Upper lobe of left lung (tissue), 6 donors: Measurements from ENCODE around the gene MEX3B. TPM values are rescaled to one million over a fixed set of nuclear protein-coding genes. Genes with fewer than 3 reads are reported as not detected.

Experiments used
- ATAC-seq, 2 donors: fragments of 200-7000 bp; cut with Tn5 transposase; one replicate each; pipeline ENCODE4 v1.9.1; 2022; ENCODE audit warnings: mild to moderate bottlenecking in 2 of 2, moderate library complexity in 2 of 2; ENCODE audit not compliant: low FRiP score in 2 of 2
- DNase-seq, 2 donors: peaks; one replicate each; pipeline ENCODE4 v3.0.0-alpha.2; 2019 to 2020
- H3K27ac ChIP-seq, 4 donors: fragments of 200-600 bp; sonication (generic); one replicate each; pipeline ENCODE4 v1.5.1; 2016 to 2019
- H3K27me3 ChIP-seq, 4 donors: fragments of 200-600 bp; sonication (generic); one replicate each; pipeline ENCODE4 v1.5.1; 2017 to 2019
- H3K36me3 ChIP-seq, 4 donors: fragments of 200-600 bp; sonication (generic); one replicate each; pipeline ENCODE4 v1.5.1; 2016 to 2019
- H3K4me1 ChIP-seq, 4 donors: fragments of 200-600 bp; sonication (generic); one replicate each; pipeline ENCODE4 v1.5.1; 2018 to 2019
- H3K4me3 ChIP-seq, 4 donors: fragments of 200-600 bp; sonication (generic); one replicate each; pipeline ENCODE4 v1.5.1; 2017 to 2019; ENCODE audit warnings: mild to moderate bottlenecking in 2 of 4, moderate library complexity in 1 of 4
- H3K9me3 ChIP-seq, 4 donors: fragments of 200-600 bp; sonication (generic); one replicate each; pipeline ENCODE4 v1.5.1; 2018 to 2019
- CTCF ChIP-seq, 6 experiments: fragments of 450-650 bp in 4 of 6; fragments of 200-600 bp in 2 of 6; sonication (generic) in 2 of 6; IDR thresholded peaks; one replicate each; pipeline ENCODE4 v1.5.1; 2016 to 2019; ENCODE audit warnings: antibody characterized with exemption in 6 of 6
- EP300 ChIP-seq, 4 donors: sonication (generic); formaldehyde crosslinking; IDR thresholded peaks; one replicate each; pipeline ENCODE4 v1.5.1; 2017; ENCODE audit warnings: antibody characterized with exemption in 4 of 4, control low read depth in 2 of 4
- POLR2A ChIP-seq, 4 donors: fragments of 450-650 bp; IDR thresholded peaks; one replicate each; pipeline ENCODE4 v1.5.1; 2016 to 2017; ENCODE audit warnings: antibody characterized with exemption in 4 of 4, mild to moderate bottlenecking in 2 of 4
- POLR2AphosphoS5 ChIP-seq, 2 donors: sonication (generic); formaldehyde crosslinking; IDR thresholded peaks; one replicate each; pipeline ENCODE4 v1.5.1; 2017; ENCODE audit warnings: antibody characterized with exemption in 2 of 2
- WGBS, 2 donors: methylation state at CpG; one replicate each; pipeline ENCODE4 v1.1.5; 2017 to 2018; 5-methylcytosine and 5-hydroxymethylcytosine counted together
- total RNA-seq, 6 donors: library from RNA; depleted of rRNA in 4 of 6; stranded (reverse); fragments of >200 nt in 4 of 6; gene quantifications; one replicate each; pipeline versions ENCODE4 v1.1.0 to v1.2.1, GENCODE V29; 2016 to 2021
- donor health status: DM: no; HTN: no; CAD: no; lungs with moderate emphysema.
- donor health status: DM: no; HTN: yes; CAD: no; lungs with severe emphysema.

The MEX3B gene
- total RNA-seq, 6 donors from 2014 or later: 0.76 to 4.2 (median 2.0) TPM

- Histone ChIP-seq H3K27ac (no peak overlapping the region), H3K4me3 (peak overlapping the region in 3 of 4 donors; percentile 62 to 87 (median 80))
- peak in 1 of 2 donors; percentile 72 for DNase-seq
Measured at GRCh38 chr15:82043796-82044372, 1.9 kb downstream of the MEX3B start.

GRCh38 chr15:82043130-82043673 is 2.6 kb downstream of the MEX3B start:
- Histone ChIP-seq H3K27me3 (peaks cover 0 to 3% (median 0%) of the 10 kb centered on the region in 4 donors), H3K4me1 (peaks cover 18 to 34% (median 30%) of the 10 kb centered on the region in 4 donors), H3K4me3 (no peak overlapping the region), H3K27ac (no peak overlapping the region), H3K9me3 (no peaks in the 10 kb centered on the region), H3K36me3 (no peaks in the 10 kb centered on the region)
- ATAC-seq (no peak), DNase-seq (peak in 1 of 2 donors; percentile 80)
- TF ChIP-seq POLR2AphosphoS5 (IDR thresholded peaks at IDR 0.05) (no peak), POLR2A (IDR thresholded peaks at IDR 0.05) (no peak), EP300 (IDR thresholded peaks at IDR 0.05) (no peak), CTCF (IDR thresholded peaks at IDR 0.05) (no peak)
- WGBS, 2 donors: 87 to 88% methylated on average over 43 to 47 of the region's 47 CpGs

More at GRCh38 chr15:82043796-82044372, 1.9 kb downstream of the MEX3B start:
- Histone ChIP-seq H3K4me1 (peaks cover 18 to 34% (median 30%) of the 10 kb centered on the region in 4 donors), H3K36me3 (no peaks in the 10 kb centered on the region), H3K27me3 (peaks cover 0 to 3% (median 0%) of the 10 kb centered on the region in 4 donors), H3K9me3 (no peaks in the 10 kb centered on the region)
- TF ChIP-seq CTCF (IDR thresholded peaks at IDR 0.05): no peak
- no peak for TF ChIP-seq POLR2AphosphoS5 (IDR thresholded peaks at IDR 0.05)
- no peak for TF ChIP-seq EP300 (IDR thresholded peaks at IDR 0.05)
- no peak for TF ChIP-seq POLR2A (IDR thresholded peaks at IDR 0.05)
- 54 to 57% methylated on average over 29 to 51 of the region's 51 CpGs for WGBS, 2 donors
- no peak for ATAC-seq

DNA sequence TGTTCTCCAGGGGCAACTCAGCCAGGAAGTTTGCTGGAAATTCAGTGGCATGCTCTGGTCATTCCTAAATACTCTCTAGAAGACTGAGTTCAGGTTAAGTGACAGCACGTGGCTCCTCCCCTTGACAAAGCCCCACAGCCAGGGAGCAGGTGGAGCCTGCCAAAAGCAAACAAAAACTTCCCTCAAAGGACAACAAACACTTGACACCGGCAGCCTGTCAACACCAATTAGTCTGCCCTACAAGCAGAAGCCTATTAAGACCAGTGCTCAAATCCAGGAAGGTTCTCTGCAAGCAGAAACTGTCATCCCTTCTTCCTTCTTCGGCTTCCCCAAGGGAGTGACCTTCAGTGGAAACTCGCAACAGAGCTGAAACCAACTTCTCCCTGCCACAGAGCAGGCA is 5.0 kb downstream of the MEX3B start:
- no peaks in the 10 kb centered on the region for H3K9me3 ChIP-seq
- no peak overlapping the region for H3K27ac ChIP-seq
- H3K4me3 ChIP-seq: no peak overlapping the region
- no peaks in the 10 kb centered on the region for H3K36me3 ChIP-seq
- peaks cover 12 to 24% (median 20%) of the 10 kb centered on the region in 4 donors for H3K4me1 ChIP-seq
- TF ChIP-seq EP300 (IDR thresholded peaks at IDR 0.05) (no peak), POLR2A (IDR thresholded peaks at IDR 0.05) (no peak), POLR2AphosphoS5 (IDR thresholded peaks at IDR 0.05) (no peak), CTCF (IDR thresholded peaks at IDR 0.05) (no peak)
- ATAC-seq: no peak
- WGBS, 2 donors: 48 to 75% methylated on average over 3 to 4 of the region's 4 CpGs
- DNase-seq: no peak
- H3K27me3 ChIP-seq: no peaks in the 10 kb centered on the region

DNA sequence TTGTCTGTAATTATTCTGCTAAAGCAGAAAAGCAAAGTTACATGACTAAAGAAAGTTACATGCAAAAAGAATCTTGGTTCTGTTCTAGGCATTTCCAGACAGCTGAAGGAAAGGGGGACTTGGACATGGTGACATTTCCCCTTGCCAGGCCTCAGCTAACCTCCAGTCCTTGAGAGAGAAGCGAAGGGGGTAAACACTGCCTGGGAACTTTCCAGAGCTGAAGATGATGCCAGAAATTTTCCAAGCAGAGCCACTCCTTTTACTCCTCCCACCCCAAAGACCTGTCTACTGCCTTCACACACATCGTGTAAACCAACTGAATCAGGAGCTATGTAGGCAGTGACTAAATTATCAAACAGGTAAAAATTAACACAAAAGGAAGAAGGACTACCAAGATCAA is 5.4 kb downstream of the MEX3B start:
- no peaks in the 10 kb centered on the region for H3K27me3 ChIP-seq
- no peak overlapping the region for H3K4me3 ChIP-seq
- H3K9me3 ChIP-seq: no peaks in the 10 kb centered on the region
- TF ChIP-seq EP300 (IDR thresholded peaks at IDR 0.05) (no peak), POLR2AphosphoS5 (IDR thresholded peaks at IDR 0.05) (no peak), CTCF (IDR thresholded peaks at IDR 0.05) (no peak), POLR2A (IDR thresholded peaks at IDR 0.05) (no peak)
- no peak for ATAC-seq
- no peaks in the 10 kb centered on the region for H3K36me3 ChIP-seq
- WGBS, 2 donors: 36 to 52% methylated on average over 2 of the region's 2 CpGs
- peaks cover 12 to 23% (median 20%) of the 10 kb centered on the region in 4 donors for H3K4me1 ChIP-seq
- DNase-seq: no peak
- H3K27ac ChIP-seq: no peak overlapping the region
